GM18517 (cell line): ENCODE data around the gene TRH.
"Not testable (repeated sequence)": the region's sequence is repeated elsewhere in the genome, so short reads cannot be mapped to it uniquely, and the experiment has no call there.

Experiments used
- ATAC-seq: cut with Tn5 transposase; IDR thresholded peaks from one replicate; pipeline ENCODE4 v1.9.1; 2021; ENCODE audit warnings: mild to moderate bottlenecking, moderate library complexity; ENCODE audit not compliant: unreplicated experiment

The TRH gene

GRCh38 chr3:129962600-129962999 is 11.9 kb upstream of the TRH start:
- no peak for ATAC-seq

- no peak for ATAC-seq
Observed at GRCh38 chr3:129965937-129966336, 8.6 kb upstream of the TRH start.

- ATAC-seq, result no peak
Observed at GRCh38 chr3:129966876-129967275, 7.6 kb upstream of the TRH start.

GRCh38 chr3:129967761-129968160 is 6.8 kb upstream of the TRH start:
- no peak for ATAC-seq

GRCh38 chr3:129971351-129972052 is 3.0 kb upstream of the TRH start:
- ATAC-seq, result no peak

GRCh38 chr3:129972301-129972700 is 2.2 kb upstream of the TRH start:
- no peak for ATAC-seq

- no peak for ATAC-seq
Observed at GRCh38 chr3:129973853-129974563, 512 bp upstream of the TRH start.

GRCh38 chr3:129974833-129975704 is 549 bp downstream of the TRH start:
- ATAC-seq, result no peak

- ATAC-seq, result no peak
Observed at GRCh38 chr3:129975705-129976048, 1.2 kb downstream of the TRH start.

GRCh38 chr3:129976286-129976685 is 1.8 kb downstream of the TRH start:
- ATAC-seq, result no peak

GRCh38 chr3:129978123-129978522 is 3.6 kb downstream of the TRH start:
- ATAC-seq, result no peak

GRCh38 chr3:129979905-129980304 is 5.4 kb downstream of the TRH start:
- no peak for ATAC-seq

- no peak for ATAC-seq
Observed at GRCh38 chr3:129983561-129983960, 9.0 kb downstream of the TRH start.

- no peak for ATAC-seq
Observed at GRCh38 chr3:129984125-129984524, 9.6 kb downstream of the TRH start.

GRCh38 chr3:129985113-129985512 is 10.6 kb downstream of the TRH start:
- no peak for ATAC-seq

- no peak for ATAC-seq
Observed at GRCh38 chr3:129988429-129988828, 13.9 kb downstream of the TRH start.

- no peak for ATAC-seq
Observed at GRCh38 chr3:129989414-129989813, 14.9 kb downstream of the TRH start.

GRCh38 chr3:129992781-129993180 is 18.3 kb downstream of the TRH start:
- ATAC-seq, result no peak

- no peak for ATAC-seq
Observed at GRCh38 chr3:129994883-129995559, 20.5 kb downstream of the TRH start.

- no peak for ATAC-seq
Observed at GRCh38 chr3:129996073-129996472, 21.6 kb downstream of the TRH start.

GRCh38 chr3:129999176-129999575 is 24.7 kb downstream of the TRH start:
- ATAC-seq, result not testable (repeated sequence)
